ENCODE data around the gene SETD1B.

The SETD1B gene

DNA sequence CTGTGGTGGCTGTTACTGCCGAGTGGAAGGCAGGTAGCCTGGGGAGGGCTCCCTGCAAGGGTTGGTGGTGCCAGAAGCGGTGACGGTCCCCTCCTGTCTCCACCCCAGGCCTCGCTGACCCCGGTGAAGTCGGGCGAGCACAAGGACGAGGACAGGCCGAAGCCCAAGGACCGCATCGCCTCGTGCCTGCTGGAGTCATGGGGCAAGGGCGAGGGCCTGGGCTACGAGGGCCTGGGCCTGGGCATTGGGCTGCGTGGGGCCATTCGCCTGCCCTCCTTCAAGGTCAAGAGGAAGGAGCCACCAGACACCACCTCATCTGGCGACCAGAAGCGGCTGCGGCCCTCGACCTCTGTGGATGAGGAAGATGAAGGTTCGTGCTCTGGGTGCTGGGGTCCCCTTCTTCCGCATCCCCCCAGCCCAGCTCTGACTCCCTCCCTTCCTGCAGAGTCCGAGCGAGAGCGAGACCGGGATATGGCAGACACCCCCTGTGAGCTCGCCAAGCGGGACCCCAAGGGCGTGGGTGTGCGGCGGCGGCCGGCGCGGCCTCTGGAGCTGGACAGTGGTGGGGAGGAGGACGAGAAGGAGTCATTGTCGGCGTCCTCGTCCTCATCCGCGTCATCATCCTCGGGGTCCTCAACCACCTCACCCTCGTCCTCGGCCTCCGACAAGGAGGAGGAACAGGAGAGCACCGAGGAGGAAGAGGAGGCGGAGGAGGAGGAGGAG, 13.3 kb downstream of the SETD1B start:
- no peak for ATAC-seq
- TF ChIP-seq ISL1 (CRISPR knock-in tag; IDR thresholded peaks at IDR 0.05) (no peak), OSR1 (CRISPR knock-in tag; IDR thresholded peaks at IDR 0.05) (no peak)
- TF ChIP-seq, protein P1, sequence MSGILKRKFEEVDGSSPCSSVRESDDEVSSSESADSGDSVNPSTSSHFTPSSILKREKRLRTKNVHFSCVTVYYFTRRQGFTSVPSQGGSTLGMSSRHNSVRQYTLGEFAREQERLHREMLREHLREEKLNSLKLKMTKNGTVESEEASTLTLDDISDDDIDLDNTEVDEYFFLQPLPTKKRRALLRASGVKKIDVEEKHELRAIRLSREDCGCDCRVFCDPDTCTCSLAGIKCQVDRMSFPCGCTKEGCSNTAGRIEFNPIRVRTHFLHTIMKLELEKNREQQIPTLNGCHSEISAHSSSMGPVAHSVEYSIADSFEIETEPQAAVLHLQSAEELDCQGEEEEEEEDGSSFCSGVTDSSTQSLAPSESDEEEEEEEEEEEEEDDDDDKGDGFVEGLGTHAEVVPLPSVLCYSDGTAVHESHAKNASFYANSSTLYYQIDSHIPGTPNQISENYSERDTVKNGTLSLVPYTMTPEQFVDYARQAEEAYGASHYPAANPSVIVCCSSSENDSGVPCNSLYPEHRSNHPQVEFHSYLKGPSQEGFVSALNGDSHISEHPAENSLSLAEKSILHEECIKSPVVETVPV (CRISPR knock-in tag; IDR thresholded peaks at IDR 0.05) = no peak

DNA sequence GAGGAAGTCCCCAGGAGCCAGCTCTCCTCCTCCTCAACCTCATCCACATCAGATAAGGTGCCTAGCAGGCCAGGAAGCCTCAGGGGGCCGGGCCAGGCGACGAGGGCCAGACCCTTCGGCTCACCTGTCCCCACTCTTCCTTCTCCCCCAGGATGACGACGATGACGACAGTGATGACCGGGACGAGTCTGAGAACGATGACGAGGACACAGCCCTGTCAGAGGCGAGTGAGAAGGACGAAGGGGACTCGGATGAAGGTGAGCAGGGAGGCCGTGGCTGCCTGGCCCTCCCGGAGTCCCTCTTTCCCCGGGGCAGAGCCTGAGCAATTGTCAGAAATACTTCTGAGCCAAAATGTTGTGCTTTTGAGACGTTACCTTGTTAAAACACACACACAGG, 13.8 kb downstream of the SETD1B start:
- no peak for ATAC-seq
- TF ChIP-seq OSR1 (CRISPR knock-in tag; IDR thresholded peaks at IDR 0.05) (no peak), ZFP3 (CRISPR knock-in tag; IDR thresholded peaks at IDR 0.05) (no peak), ISL1 (CRISPR knock-in tag; IDR thresholded peaks at IDR 0.05) (no peak), CSDC2 (CRISPR knock-in tag; IDR thresholded peaks at IDR 0.05) (no peak), ZC3H10 (CRISPR knock-in tag; IDR thresholded peaks at IDR 0.05) (no peak), BACH2 (CRISPR knock-in tag; IDR thresholded peaks at IDR 0.05; ENCODE audit: borderline replicate concordance) (no peak), ARNTL (CRISPR knock-in tag; IDR thresholded peaks at IDR 0.05; ENCODE audit: borderline replicate concordance, low read depth) (no peak), ZNF8 (CRISPR knock-in tag; IDR thresholded peaks at IDR 0.05) (no peak), TCF4 (CRISPR knock-in tag; IDR thresholded peaks at IDR 0.05; ENCODE audit: borderline replicate concordance) (no peak), SNAI2 (CRISPR knock-in tag; IDR thresholded peaks at IDR 0.05) (no peak), GLIS3 (CRISPR knock-in tag; IDR thresholded peaks at IDR 0.05) (no peak), ESRRG (CRISPR knock-in tag; IDR thresholded peaks at IDR 0.05) (no peak)
- TF ChIP-seq, protein P2, sequence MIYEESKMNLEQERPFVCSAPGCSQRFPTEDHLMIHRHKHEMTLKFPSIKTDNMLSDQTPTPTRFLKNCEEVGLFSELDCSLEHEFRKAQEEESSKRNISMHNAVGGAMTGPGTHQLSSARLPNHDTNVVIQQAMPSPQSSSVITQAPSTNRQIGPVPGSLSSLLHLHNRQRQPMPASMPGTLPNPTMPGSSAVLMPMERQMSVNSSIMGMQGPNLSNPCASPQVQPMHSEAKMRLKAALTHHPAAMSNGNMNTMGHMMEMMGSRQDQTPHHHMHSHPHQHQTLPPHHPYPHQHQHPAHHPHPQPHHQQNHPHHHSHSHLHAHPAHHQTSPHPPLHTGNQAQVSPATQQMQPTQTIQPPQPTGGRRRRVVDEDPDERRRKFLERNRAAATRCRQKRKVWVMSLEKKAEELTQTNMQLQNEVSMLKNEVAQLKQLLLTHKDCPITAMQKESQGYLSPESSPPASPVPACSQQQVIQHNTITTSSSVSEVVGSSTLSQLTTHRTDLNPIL (CRISPR knock-in tag; IDR thresholded peaks at IDR 0.05; ENCODE audit: low read depth) = no peak
- TF ChIP-seq, protein P3, sequence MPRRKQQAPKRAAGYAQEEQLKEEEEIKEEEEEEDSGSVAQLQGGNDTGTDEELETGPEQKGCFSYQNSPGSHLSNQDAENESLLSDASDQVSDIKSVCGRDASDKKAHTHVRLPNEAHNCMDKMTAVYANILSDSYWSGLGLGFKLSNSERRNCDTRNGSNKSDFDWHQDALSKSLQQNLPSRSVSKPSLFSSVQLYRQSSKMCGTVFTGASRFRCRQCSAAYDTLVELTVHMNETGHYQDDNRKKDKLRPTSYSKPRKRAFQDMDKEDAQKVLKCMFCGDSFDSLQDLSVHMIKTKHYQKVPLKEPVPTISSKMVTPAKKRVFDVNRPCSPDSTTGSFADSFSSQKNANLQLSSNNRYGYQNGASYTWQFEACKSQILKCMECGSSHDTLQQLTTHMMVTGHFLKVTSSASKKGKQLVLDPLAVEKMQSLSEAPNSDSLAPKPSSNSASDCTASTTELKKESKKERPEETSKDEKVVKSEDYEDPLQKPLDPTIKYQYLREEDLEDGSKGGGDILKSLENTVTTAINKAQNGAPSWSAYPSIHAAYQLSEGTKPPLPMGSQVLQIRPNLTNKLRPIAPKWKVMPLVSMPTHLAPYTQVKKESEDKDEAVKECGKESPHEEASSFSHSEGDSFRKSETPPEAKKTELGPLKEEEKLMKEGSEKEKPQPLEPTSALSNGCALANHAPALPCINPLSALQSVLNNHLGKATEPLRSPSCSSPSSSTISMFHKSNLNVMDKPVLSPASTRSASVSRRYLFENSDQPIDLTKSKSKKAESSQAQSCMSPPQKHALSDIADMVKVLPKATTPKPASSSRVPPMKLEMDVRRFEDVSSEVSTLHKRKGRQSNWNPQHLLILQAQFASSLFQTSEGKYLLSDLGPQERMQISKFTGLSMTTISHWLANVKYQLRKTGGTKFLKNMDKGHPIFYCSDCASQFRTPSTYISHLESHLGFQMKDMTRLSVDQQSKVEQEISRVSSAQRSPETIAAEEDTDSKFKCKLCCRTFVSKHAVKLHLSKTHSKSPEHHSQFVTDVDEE (CRISPR knock-in tag; IDR thresholded peaks at IDR 0.05) = no peak
- TF ChIP-seq, protein P4, sequence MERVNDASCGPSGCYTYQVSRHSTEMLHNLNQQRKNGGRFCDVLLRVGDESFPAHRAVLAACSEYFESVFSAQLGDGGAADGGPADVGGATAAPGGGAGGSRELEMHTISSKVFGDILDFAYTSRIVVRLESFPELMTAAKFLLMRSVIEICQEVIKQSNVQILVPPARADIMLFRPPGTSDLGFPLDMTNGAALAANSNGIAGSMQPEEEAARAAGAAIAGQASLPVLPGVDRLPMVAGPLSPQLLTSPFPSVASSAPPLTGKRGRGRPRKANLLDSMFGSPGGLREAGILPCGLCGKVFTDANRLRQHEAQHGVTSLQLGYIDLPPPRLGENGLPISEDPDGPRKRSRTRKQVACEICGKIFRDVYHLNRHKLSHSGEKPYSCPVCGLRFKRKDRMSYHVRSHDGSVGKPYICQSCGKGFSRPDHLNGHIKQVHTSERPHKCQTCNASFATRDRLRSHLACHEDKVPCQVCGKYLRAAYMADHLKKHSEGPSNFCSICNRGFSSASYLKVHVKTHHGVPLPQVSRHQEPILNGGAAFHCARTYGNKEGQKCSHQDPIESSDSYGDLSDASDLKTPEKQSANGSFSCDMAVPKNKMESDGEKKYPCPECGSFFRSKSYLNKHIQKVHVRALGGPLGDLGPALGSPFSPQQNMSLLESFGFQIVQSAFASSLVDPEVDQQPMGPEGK (CRISPR knock-in tag; IDR thresholded peaks at IDR 0.05; ENCODE audit: borderline replicate concordance) = no peak
- TF ChIP-seq, protein P5, sequence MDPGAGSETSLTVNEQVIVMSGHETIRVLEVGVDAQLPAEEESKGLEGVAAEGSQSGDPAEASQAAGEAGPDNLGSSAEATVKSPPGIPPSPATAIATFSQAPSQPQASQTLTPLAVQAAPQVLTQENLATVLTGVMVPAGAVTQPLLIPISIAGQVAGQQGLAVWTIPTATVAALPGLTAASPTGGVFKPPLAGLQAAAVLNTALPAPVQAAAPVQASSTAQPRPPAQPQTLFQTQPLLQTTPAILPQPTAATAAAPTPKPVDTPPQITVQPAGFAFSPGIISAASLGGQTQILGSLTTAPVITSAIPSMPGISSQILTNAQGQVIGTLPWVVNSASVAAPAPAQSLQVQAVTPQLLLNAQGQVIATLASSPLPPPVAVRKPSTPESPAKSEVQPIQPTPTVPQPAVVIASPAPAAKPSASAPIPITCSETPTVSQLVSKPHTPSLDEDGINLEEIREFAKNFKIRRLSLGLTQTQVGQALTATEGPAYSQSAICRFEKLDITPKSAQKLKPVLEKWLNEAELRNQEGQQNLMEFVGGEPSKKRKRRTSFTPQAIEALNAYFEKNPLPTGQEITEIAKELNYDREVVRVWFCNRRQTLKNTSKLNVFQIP (CRISPR knock-in tag; IDR thresholded peaks at IDR 0.05; ENCODE audit: borderline replicate concordance, low read depth) = no peak
- TF ChIP-seq, protein P1 (CRISPR knock-in tag; IDR thresholded peaks at IDR 0.05) = no peak
